HUES48 (cell line): ENCODE measurements around the gene SLC29A4.
"Not testable (repeated sequence)": the region's sequence is repeated elsewhere in the genome, so short reads cannot be mapped to it uniquely, and the experiment has no call there.

Experiments used
- H3K27ac ChIP-seq: one replicate; pipeline ENCODE4 v1.7.0; 2013; ENCODE audit warnings: low read depth, low read length, inconsistent platforms
- H3K27me3 ChIP-seq: 2 replicates; pipeline ENCODE4 v1.6.1; 2013; ENCODE audit warnings: mild to moderate bottlenecking, low read length; ENCODE audit not compliant: control insufficient read depth, insufficient read depth
- H3K36me3 ChIP-seq: 2 replicates; pipeline ENCODE4 v1.6.1; 2013; ENCODE audit warnings: low read length; ENCODE audit not compliant: control insufficient read depth, insufficient read depth
- H3K4me1 ChIP-seq: 2 replicates; pipeline ENCODE4 v1.6.1; 2013; ENCODE audit warnings: mild to moderate bottlenecking, low read length; ENCODE audit not compliant: control insufficient read depth, insufficient read depth
- H3K4me3 ChIP-seq: 2 replicates; pipeline ENCODE4 v1.5.1; 2013; ENCODE audit warnings: mild to moderate bottlenecking, low read depth, low read length
- H3K9ac ChIP-seq: 2 replicates; pipeline ENCODE4 v1.6.1; 2013; ENCODE audit warnings: mild to moderate bottlenecking, low read depth, low read length, moderate library complexity
- H3K9me3 ChIP-seq: 2 replicates; pipeline ENCODE4 v1.6.1; 2013; ENCODE audit warnings: low read length; ENCODE audit not compliant: control insufficient read depth, insufficient read depth

The SLC29A4 gene

GRCh38 chr7:5275510-5275909, 7.2 kb upstream of the SLC29A4 start:
- H3K4me3 ChIP-seq, H3K9ac ChIP-seq, H3K27me3 ChIP-seq, H3K27ac ChIP-seq, H3K4me1 ChIP-seq, H3K9me3 ChIP-seq, H3K36me3 ChIP-seq: not testable (repeated sequence)

DNA sequence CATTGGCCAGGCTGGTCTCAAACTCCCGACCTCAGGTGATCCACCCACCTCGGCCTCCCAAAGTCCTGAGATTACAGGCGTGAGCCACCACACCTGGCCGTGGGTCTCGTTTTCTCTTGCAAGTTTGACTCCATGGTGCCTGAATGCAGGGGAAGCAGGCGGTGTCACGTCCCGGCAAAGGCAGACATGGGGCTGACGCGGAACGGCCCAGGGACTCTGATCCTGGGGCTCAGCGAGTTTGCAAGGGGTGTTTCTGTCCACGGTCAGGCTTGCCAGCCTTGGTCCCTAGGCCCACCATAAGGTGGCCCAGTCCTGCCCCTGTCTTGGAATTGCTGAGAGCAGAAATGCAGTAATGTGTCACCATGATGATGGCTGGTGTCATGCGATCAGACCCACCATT, 6.6 kb upstream of the SLC29A4 start:
- not testable (repeated sequence) for H3K9me3 ChIP-seq

DNA sequence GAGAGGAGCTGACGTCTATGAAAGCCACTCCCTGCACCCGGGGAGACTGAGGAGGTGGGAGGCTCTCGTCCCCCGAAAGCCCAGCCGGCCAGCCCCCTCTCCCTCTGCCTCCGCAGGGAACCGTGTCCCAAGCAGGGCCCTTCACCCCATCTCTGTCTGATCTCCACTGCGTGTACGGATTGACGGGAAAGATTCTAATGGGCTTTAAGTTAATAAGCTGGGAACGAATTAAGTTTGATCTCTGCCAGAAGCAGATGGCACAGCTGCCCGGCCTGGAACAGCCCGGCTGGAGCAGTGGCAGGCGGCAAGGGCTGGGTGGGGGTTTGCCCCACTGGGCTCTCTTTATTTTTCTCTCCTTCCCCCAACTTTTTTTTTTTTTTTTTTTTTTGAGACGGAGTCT, 6.1 kb upstream of the SLC29A4 start:
- Histone ChIP-seq H3K4me1 (no peaks in the 10 kb centered on the region), H3K4me3 (no peak overlapping the region), H3K27ac (no peak overlapping the region), H3K27me3 (no peaks in the 10 kb centered on the region), H3K36me3 (no peaks in the 10 kb centered on the region), H3K9me3 (no peaks in the 10 kb centered on the region), H3K9ac (no peak overlapping the region)

More for the DNA sequence above, 6.6 kb upstream of the SLC29A4 start:
- H3K36me3 ChIP-seq, H3K27ac ChIP-seq, H3K4me1 ChIP-seq, H3K4me3 ChIP-seq, H3K27me3 ChIP-seq, H3K9ac ChIP-seq: not testable (repeated sequence)

GRCh38 chr7:5278766-5279165, 4.0 kb upstream of the SLC29A4 start:
- Histone ChIP-seq H3K27me3 (no peaks in the 10 kb centered on the region), H3K9ac (no peak overlapping the region), H3K36me3 (no peaks in the 10 kb centered on the region), H3K27ac (no peak overlapping the region), H3K4me3 (no peak overlapping the region), H3K9me3 (no peaks in the 10 kb centered on the region), H3K4me1 (no peaks in the 10 kb centered on the region)

- Histone ChIP-seq H3K9ac (no peak overlapping the region), H3K9me3 (no peaks in the 10 kb centered on the region), H3K36me3 (no peaks in the 10 kb centered on the region), H3K27ac (no peak overlapping the region), H3K4me3 (no peak overlapping the region), H3K27me3 (peaks cover 9% of the 10 kb centered on the region), H3K4me1 (no peaks in the 10 kb centered on the region)
Observed at GRCh38 chr7:5279734-5280133, 3.0 kb upstream of the SLC29A4 start.

DNA sequence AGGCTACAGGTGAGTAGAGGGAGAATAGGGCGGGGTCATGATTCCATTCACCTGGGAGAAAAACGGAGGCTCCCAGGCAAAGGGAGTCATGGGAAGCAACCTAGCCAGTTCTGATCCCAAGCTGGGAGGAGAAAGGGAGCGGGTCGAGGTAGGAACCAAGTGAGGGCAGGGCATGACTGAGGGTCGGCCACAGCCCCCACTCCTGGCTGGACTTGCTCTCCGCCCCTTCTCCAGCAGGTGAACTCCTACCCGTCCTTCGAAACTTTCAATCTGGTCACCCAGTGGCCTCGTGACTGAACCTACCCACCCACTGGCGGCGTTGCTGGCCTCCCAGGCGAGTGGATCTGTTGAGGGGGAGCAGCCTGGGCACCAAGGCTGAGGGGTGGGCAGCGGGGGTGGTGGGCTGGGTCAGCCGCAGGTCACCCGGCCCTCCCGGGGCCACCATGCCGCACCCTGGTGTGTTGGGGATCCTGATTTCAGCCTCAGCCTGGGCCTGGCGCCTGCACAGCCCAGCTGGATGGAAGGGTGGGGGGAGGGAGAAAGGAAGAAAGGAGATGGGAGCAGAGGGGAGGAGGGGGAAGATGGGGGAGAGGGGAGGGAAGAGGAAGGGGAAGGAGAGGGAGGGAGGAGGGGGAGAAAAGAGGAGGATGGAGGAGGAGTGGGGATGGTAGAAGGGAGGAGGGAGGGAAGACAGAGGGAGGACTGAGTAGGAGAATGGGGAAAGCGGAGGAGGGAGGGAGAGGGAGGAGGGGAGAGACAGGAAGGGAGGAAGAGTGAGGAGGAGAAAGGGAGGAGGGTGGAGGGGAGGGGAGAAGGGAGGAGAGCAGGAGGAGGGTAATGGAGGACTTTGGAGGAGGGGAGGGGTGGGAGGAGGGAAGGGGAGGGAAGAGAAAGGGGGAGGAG, 894 bp upstream of the SLC29A4 start:
- H3K27me3 ChIP-seq, result peaks cover 10% of the 10 kb centered on the region
- not testable (repeated sequence) for H3K36me3 ChIP-seq, H3K27ac ChIP-seq, H3K9ac ChIP-seq, H3K4me1 ChIP-seq, H3K4me3 ChIP-seq, H3K9me3 ChIP-seq

- Histone ChIP-seq H3K27ac (no peak overlapping the region), H3K27me3 (peaks cover 10% of the 10 kb centered on the region), H3K9me3 (no peaks in the 10 kb centered on the region), H3K4me1 (no peaks in the 10 kb centered on the region), H3K36me3 (no peaks in the 10 kb centered on the region), H3K9ac (no peak overlapping the region), H3K4me3 (peak overlapping the region; percentile 60)
Observed at GRCh38 chr7:5283421-5284303, 919 bp downstream of the SLC29A4 start.

GRCh38 chr7:5284304-5285281, 1.9 kb downstream of the SLC29A4 start:
- peaks cover 10% of the 10 kb centered on the region for H3K27me3 ChIP-seq
- no peaks in the 10 kb centered on the region for H3K9me3 ChIP-seq
- H3K4me3 ChIP-seq, result no peak overlapping the region
- no peak overlapping the region for H3K27ac ChIP-seq
- H3K4me1 ChIP-seq, result no peaks in the 10 kb centered on the region
- no peak overlapping the region for H3K9ac ChIP-seq
- no peaks in the 10 kb centered on the region for H3K36me3 ChIP-seq

DNA sequence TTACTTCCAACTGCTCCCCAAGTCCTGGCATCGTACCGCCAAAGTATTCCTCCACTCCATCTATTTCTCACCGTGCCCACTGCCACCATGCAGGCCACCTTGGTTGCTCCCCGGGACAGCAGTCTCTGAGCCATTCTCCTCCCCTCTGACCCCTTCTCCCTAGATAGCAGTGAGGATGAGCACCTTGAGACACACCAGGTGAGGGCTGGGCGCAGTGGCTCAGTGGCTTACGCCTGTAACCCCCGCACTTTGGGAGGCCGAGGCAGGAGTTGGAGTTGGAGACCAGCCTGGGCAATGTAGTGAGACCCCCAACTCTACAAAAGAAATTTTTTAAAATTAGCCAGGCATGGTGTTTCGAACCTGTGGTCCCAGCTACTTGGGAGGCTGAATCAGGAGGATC, 4.2 kb downstream of the SLC29A4 start:
- Histone ChIP-seq H3K27ac (no peak overlapping the region), H3K9me3 (no peaks in the 10 kb centered on the region), H3K27me3 (peaks cover 10% of the 10 kb centered on the region), H3K4me3 (no peak overlapping the region), H3K9ac (no peak overlapping the region), H3K4me1 (no peaks in the 10 kb centered on the region), H3K36me3 (no peaks in the 10 kb centered on the region)

- H3K4me1 ChIP-seq, H3K4me3 ChIP-seq, H3K27ac ChIP-seq, H3K9ac ChIP-seq, H3K9me3 ChIP-seq, H3K36me3 ChIP-seq: not testable (repeated sequence)
- peaks cover 10% of the 10 kb centered on the region for H3K27me3 ChIP-seq
Observed at GRCh38 chr7:5287373-5287772, 4.6 kb downstream of the SLC29A4 start.
